HEK293 (cell line): ENCODE measurements around the gene ZSWIM4.

Experiments
- CTCF ChIA-PET: fragments of 350-600 bp; formaldehyde crosslinking; extraction: SDS; loops from one replicate; lab custom pipeline; 2021; ENCODE audit warnings: antibody characterized with exemption; lab: Yijun Ruan, JAX
- POLR2A ChIA-PET: fragments of 300-600 bp; formaldehyde crosslinking; extraction: SDS; loops from one replicate; lab custom pipeline; 2020; ENCODE audit warnings: antibody characterized with exemption, inconsistent platforms; lab: Yijun Ruan, JAX
- H3K27ac ChIP-seq: fragments of 200-500 bp; sonication (Bioruptor generic); 2 replicates; pipeline ENCODE4 v1.5.1; 2014; ENCODE audit warnings: low read depth, low read length, control low read depth, inconsistent platforms; ENCODE audit errors: extremely low read depth
- H3K36me3 ChIP-seq, 2 experiments: fragments of 200-500 bp in 1 of 2; sonication (Bioruptor generic) in 1 of 2; 1 replicate in 1 of 2; 2 replicates in 1 of 2; pipeline ENCODE4 v1.5.1; 2014 to 2017; ENCODE audit warnings: inconsistent platforms in 2 of 2, low read length in 2 of 2; ENCODE audit not compliant: control insufficient read depth in 2 of 2, insufficient read depth in 1 of 2
- H3K4me1 ChIP-seq: fragments of 200-500 bp; sonication (Bioruptor generic); 2 replicates; pipeline ENCODE4 v1.5.1; 2014; ENCODE audit warnings: mild to moderate bottlenecking, low read length, inconsistent platforms; ENCODE audit not compliant: control insufficient read depth, insufficient read depth
- H3K4me3 ChIP-seq: 2 replicates; pipeline ENCODE4 v1.5.1; 2011; ENCODE audit warnings: low read depth, mild to moderate bottlenecking, control low read depth, low read length, moderate library complexity
- H3K9me3 ChIP-seq: fragments of 200-500 bp; sonication (Bioruptor generic); 2 replicates; pipeline ENCODE4 v1.5.1; 2014; ENCODE audit warnings: low read depth, low read length, inconsistent platforms; ENCODE audit not compliant: control insufficient read depth, insufficient read depth
- GFI1B ChIP-seq: fragments of 450-650 bp; formaldehyde crosslinking; IDR thresholded peaks from 2 replicates; pipeline ENCODE4 v1.5.1; 2016; ENCODE audit warnings: missing biosample characterization, missing genetic modification characterization
- HOXA7 ChIP-seq: sonication (generic); formaldehyde crosslinking; IDR thresholded peaks from 2 replicates; pipeline ENCODE4 v1.8.1; 2022; ENCODE audit warnings: missing genetic modification reagents, borderline replicate concordance
- KLF10 ChIP-seq: fragments of 450-650 bp; IDR thresholded peaks from 2 replicates; pipeline ENCODE4 v1.5.1; 2018; ENCODE audit warnings: missing biosample characterization, mild to moderate bottlenecking, missing genetic modification characterization
- KLF9 ChIP-seq: fragments of 450-650 bp; formaldehyde crosslinking; IDR thresholded peaks from 2 replicates; pipeline ENCODE4 v1.5.1; 2016; ENCODE audit warnings: missing biosample characterization, missing genetic modification characterization, low read depth
- PRDM2 ChIP-seq: fragments of 450-650 bp; formaldehyde crosslinking; IDR thresholded peaks from 2 replicates; pipeline ENCODE4 v1.5.1; 2016; ENCODE audit warnings: missing biosample characterization, missing genetic modification characterization, borderline replicate concordance
- WT1 ChIP-seq: fragments of 450-650 bp; formaldehyde crosslinking; IDR thresholded peaks from 2 replicates; pipeline ENCODE4 v1.5.1; 2016; ENCODE audit warnings: missing biosample characterization, missing genetic modification characterization
- ZBTB44 ChIP-seq: fragments of 450-650 bp; IDR thresholded peaks from 2 replicates; pipeline ENCODE4 v1.5.1; 2018; ENCODE audit warnings: missing biosample characterization, mild to moderate bottlenecking, missing genetic modification characterization
- ZNF155 ChIP-seq: fragments of 450-650 bp; formaldehyde crosslinking; IDR thresholded peaks from 2 replicates; pipeline ENCODE4 v1.5.1; 2016; ENCODE audit warnings: missing biosample characterization, missing genetic modification characterization
- ZNF16 ChIP-seq: fragments of 450-650 bp; formaldehyde crosslinking; IDR thresholded peaks from 2 replicates; pipeline ENCODE4 v1.5.1; 2016; ENCODE audit warnings: low read depth, missing biosample characterization, missing genetic modification characterization
- ZNF24 ChIP-seq: fragments of 450-650 bp; formaldehyde crosslinking; IDR thresholded peaks from 2 replicates; pipeline ENCODE4 v1.5.1; 2016; ENCODE audit warnings: missing biosample characterization, missing genetic modification characterization
- ZNF394 ChIP-seq: fragments of 450-650 bp; formaldehyde crosslinking; IDR thresholded peaks from 2 replicates; pipeline ENCODE4 v1.5.1; 2016; ENCODE audit warnings: missing biosample characterization, missing genetic modification characterization, mild to moderate bottlenecking, moderate library complexity, borderline replicate concordance
- ZNF488 ChIP-seq: fragments of 450-650 bp; formaldehyde crosslinking; IDR thresholded peaks from 2 replicates; pipeline ENCODE4 v1.5.1; 2016; ENCODE audit warnings: missing biosample characterization, missing genetic modification characterization
- ZNF561 ChIP-seq: fragments of 450-650 bp; IDR thresholded peaks from 2 replicates; pipeline ENCODE4 v1.5.1; 2018; ENCODE audit warnings: missing biosample characterization, missing genetic modification characterization, borderline replicate concordance
- ZNF580 ChIP-seq: fragments of 450-650 bp; formaldehyde crosslinking; IDR thresholded peaks from 2 replicates; pipeline ENCODE4 v1.5.1; 2016; ENCODE audit warnings: missing biosample characterization, missing genetic modification characterization
- ZNF600 ChIP-seq: fragments of 450-650 bp; formaldehyde crosslinking; IDR thresholded peaks from 2 replicates; pipeline ENCODE4 v1.5.1; 2016; ENCODE audit warnings: missing biosample characterization, missing genetic modification characterization
- ZNF629 ChIP-seq: fragments of 450-650 bp; formaldehyde crosslinking; IDR thresholded peaks from 2 replicates; pipeline ENCODE4 v1.5.1; 2017; ENCODE audit warnings: missing biosample characterization, missing genetic modification characterization
- ZNF830 ChIP-seq: fragments of 450-650 bp; IDR thresholded peaks from 2 replicates; pipeline ENCODE4 v1.5.0; 2018; ENCODE audit warnings: missing biosample characterization, missing genetic modification characterization, low read depth, mild to moderate bottlenecking, moderate library complexity

ZSWIM4 gene

GRCh38 chr19:13757805-13758772 lies 37.2 kb upstream of the ZSWIM4 start (continued):
- peak; percentile 21; the same call in 1 of the 2 replicates for TF ChIP-seq KLF10 (tag by site-specific recombination)
- TF ChIP-seq WT1 (tag by site-specific recombination), result no peak
- peak; percentile 90 for TF ChIP-seq ZNF16
- peak; percentile 69 for TF ChIP-seq KLF9 (tag by site-specific recombination)
- TF ChIP-seq ZNF24, result peak; percentile 97
- TF ChIP-seq ZNF629 (tag by site-specific recombination), result no peak
- no peak for TF ChIP-seq PRDM2 (tag by site-specific recombination)

- no peak overlapping the region for H3K4me3 ChIP-seq
- H3K9me3 ChIP-seq, result no peaks in the 10 kb centered on the region
- H3K36me3 ChIP-seq, result peaks cover 45 to 84% of the 10 kb centered on the region in 2 experiments
- no peaks in the 10 kb centered on the region for H3K4me1 ChIP-seq
- POLR2A ChIA-PET, result no interaction called here
- CTCF ChIA-PET, result no interaction called here
- no peak overlapping the region for H3K27ac ChIP-seq
- no peak for TF ChIP-seq ZNF830 (tag by site-specific recombination)
- TF ChIP-seq ZNF488 (tag by site-specific recombination), result no peak
- no peak for TF ChIP-seq GFI1B (tag by site-specific recombination)
- no peak for TF ChIP-seq HOXA7
- no peak for TF ChIP-seq ZBTB44 (tag by site-specific recombination)
- TF ChIP-seq ZNF580 (tag by site-specific recombination), result no peak
- TF ChIP-seq ZNF561 (tag by site-specific recombination), result no peak
- TF ChIP-seq ZNF155 (tag by site-specific recombination), result no peak
- no peak for TF ChIP-seq PRDM2 (tag by site-specific recombination)
- 0 out of 2 replicates have a peak, but pooled peaks have one; percentile 44 for TF ChIP-seq ZNF600 (tag by site-specific recombination)
- no peak for TF ChIP-seq ZNF394
These were observed 36.4 kb upstream of the ZSWIM4 start for GRCh38 chr19:13758795-13759194.
